Subcutaneous adipose tissue (tissue), 4 donors: ENCODE data around the gene PDCD1. TPM values are rescaled to one million over a fixed set of nuclear protein-coding genes. Genes with fewer than 3 reads are reported as not detected.

Experiments used
- total RNA-seq, 4 donors: library from RNA; depleted of rRNA; stranded (reverse); fragments of >200 nt; gene quantifications; one replicate each; pipeline ENCODE4 v1.1.0, GENCODE V29; 2016
- TF ChIP-seq, protein P1 (sequence below): fragments of 450-650 bp; IDR thresholded peaks from one replicate; pipeline ENCODE4 v1.5.1; 2016; ENCODE audit warnings: low read depth, mild to moderate bottlenecking, control low read depth, antibody characterized with exemption, moderate library complexity

PDCD1 gene
- total RNA-seq, 4 donors from 2014 or later, result 0.44 to 0.57 (median 0.51) TPM; not detected in 1

GRCh38 chr2:241854342-241855244, 4.1 kb downstream of the PDCD1 start:
- TF ChIP-seq, protein P1, sequence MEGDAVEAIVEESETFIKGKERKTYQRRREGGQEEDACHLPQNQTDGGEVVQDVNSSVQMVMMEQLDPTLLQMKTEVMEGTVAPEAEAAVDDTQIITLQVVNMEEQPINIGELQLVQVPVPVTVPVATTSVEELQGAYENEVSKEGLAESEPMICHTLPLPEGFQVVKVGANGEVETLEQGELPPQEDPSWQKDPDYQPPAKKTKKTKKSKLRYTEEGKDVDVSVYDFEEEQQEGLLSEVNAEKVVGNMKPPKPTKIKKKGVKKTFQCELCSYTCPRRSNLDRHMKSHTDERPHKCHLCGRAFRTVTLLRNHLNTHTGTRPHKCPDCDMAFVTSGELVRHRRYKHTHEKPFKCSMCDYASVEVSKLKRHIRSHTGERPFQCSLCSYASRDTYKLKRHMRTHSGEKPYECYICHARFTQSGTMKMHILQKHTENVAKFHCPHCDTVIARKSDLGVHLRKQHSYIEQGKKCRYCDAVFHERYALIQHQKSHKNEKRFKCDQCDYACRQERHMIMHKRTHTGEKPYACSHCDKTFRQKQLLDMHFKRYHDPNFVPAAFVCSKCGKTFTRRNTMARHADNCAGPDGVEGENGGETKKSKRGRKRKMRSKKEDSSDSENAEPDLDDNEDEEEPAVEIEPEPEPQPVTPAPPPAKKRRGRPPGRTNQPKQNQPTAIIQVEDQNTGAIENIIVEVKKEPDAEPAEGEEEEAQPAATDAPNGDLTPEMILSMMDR, result no peak

DNA sequence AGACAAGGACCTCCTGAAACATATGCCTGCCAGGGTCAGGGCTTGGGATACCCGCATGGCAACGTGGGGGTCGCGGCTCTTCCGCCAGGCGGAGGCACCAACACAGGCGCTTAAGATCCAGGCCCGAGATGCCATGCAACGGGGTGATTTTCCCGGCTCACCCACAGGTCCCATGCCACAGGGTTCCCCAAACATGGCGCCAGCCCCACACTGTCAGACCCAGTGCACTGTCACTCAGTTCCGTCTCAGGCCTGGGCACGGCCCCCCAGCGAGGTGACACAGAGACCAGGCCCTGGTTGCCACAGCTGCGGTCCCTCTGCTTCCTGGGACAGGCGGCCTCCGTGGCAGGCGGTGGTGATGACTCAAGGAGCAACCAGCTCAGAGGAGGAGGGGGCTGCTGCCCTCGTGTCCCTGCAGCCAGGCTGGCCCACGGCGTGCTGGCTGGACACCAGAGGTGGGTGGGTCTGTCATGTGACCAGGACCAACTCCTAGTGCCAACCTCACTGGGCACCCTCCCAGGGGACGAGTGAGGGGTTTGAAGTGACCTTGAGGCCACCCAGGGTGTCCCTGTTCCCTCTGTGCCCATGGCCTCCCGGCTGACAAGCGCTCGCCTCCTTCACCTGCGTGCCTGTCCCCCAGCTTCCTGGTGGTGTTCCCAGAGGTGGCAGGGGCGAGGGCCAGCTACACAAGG, 4.9 kb downstream of the PDCD1 start:
- TF ChIP-seq, protein P1, result no peak

GRCh38 chr2:241852981-241853631, 5.6 kb downstream of the PDCD1 start:
- TF ChIP-seq, protein P1, result no peak

GRCh38 chr2:241852116-241852980, 6.3 kb downstream of the PDCD1 start:
- TF ChIP-seq, protein P1, result no peak

DNA sequence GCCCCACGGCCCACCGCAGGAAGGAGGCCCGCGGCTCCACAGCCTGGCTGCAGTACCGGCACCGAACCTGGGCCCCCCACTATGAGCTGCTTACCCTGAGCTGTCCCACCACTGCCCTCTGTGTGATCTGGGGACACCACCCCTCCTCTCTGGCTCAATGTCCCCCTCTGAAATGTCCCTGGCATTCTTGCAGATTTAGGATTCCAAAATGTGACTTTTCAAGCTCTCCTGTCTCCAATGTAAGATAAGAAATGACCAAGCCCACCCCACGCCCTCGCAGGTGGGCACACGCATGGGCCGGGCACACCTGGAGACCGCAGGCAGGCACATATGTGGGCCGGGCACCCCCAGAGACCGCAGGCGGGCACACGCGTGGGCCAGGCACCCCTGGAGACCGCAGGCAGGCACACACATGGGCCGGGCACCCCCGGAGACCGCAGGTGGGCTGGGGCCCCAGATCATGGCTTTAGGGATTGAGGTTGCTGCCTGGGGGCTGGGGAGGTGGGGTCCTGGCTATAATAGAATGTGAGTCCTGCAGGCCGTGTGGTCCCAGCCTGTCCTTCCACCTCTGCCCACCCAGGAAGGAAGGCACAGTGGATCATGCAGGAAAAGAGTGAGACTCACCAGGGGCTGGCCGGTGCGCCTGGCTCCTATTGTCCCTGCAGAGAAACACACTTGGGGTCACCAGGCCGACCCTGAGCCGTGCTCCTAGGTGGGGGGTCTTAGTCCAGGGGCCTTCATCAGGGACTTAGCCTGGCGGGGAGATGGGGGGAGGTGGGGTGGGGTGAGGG, 7.2 kb downstream of the PDCD1 start:
- TF ChIP-seq, protein P1, result no peak

- TF ChIP-seq, protein P1, result no peak
Measured at GRCh38 chr2:241850544-241851324, 8.0 kb downstream of the PDCD1 start.
